SK-N-MC (cell line): ENCODE data around the gene PMPCA.

ENCODE experiments used
- EZH2 ChIP-seq: fragments of 200-600 bp; sonication (generic); IDR thresholded peaks from one replicate; pipeline ENCODE4 v1.6.1; 2017; ENCODE audit warnings: antibody characterized with exemption
- FOXP2 ChIP-seq: optimal IDR thresholded peaks from 2 replicates; pipeline ENCODE3; 2011; ENCODE audit warnings: mild to moderate bottlenecking, moderate library complexity; ENCODE audit not compliant: insufficient read depth; ENCODE audit errors: extremely low read length, control extremely low read depth

- TF ChIP-seq FOXP2, result no peak
- no peak for TF ChIP-seq EZH2
These were observed 31.1 kb upstream of the PMPCA start for GRCh38 chr9:136379401-136379800.
